HG02885 (cell line): ENCODE data around the gene HOXB6.

Experiments used
- ATAC-seq: cut with Tn5 transposase; IDR thresholded peaks from one replicate; pipeline ENCODE4 v1.9.1; 2021; ENCODE audit warnings: mild to moderate bottlenecking; ENCODE audit not compliant: unreplicated experiment, poor library complexity

Gene HOXB6

DNA sequence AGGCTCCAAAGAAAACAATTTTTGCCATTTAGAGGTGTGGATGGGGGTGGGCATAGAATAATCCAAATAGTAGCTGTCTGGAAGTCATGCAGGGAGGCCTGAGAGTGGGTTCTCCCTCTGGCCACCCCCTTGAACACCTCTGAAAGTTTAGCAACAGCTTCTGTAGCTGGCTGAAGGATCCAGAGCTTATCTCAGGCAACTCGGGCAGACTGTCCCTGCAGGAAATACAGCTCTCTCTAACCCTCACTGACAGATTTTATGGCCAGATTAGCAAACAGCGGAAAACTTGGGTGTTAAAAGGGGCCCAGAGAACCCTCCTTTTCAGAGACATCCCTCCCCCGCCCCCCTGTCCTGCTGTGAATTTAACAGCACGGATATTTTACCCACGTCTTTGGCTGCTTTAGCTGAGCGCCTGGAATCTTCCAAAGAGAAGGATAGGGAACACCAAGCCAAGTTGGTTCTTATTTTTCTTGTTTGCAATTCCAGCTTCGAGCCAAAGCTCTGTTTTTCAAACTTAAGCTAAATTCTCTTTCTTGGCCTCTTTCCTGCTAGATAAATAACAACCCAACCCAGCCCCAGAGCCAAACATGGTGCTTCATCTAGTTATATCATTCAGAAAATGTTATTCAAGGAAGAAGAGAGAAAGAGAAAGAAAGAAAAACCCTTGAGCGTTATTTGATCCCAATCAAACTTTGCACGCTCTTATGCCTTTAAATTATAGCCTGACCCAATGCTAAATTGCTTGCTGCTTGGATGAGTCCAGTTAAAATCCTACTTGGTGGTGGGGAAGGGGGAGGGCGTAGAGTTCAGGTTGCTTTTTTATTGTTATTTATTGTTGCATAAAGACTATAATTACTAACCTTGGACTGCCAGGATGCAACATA, 57.6 kb downstream of the HOXB6 start:
- no peak for ATAC-seq

DNA sequence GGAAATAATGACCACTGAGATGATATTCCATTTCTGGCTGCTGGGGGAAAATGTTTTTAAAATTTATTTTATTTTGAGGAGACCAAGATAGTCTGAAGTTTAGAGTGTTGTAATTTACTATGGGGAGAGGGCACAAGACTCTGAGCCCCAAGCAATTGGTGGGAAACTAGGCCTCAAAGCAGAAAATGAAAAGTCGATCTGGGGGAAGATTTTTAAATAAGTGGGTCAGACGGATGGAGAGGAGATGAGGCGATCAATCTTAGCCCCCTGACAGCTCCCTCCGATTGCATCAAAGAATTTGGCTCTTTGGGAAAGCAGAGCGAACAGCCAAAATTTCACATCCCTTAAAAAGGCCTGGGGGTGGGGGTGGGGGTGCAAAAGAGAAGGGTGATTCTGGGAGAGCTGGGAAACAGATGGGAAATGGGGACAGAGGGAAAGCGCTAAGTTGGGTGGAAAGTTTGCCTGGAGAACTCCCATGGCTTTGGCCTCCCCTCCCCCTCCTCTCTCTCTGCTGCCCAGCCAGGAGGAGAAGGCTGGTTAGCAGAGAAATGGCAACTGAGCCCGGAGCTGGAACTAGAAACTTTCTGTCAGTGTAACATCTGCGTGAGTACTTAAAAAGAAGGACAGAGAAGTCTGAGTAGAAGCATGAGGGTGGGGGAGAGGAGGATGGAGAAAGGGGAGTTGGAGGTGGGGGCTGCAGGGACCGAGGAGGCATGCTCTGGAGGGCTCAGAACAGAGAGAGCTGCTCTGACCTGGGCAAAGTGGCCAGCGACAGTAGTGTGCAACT, 58.5 kb downstream of the HOXB6 start:
- ATAC-seq: no peak
